Activated naive CD8-positive, alpha-beta T cell (primary cell): ENCODE data around the gene MALRD1.

Experiments
- H3K27ac Mint-ChIP-seq: one replicate; pipeline ENCODE4 v1.8.0; 2021; ENCODE audit warnings: mixed read lengths
- H3K27me3 Mint-ChIP-seq: one replicate; pipeline ENCODE4 v1.8.0; 2021; ENCODE audit warnings: mixed read lengths
- H3K36me3 Mint-ChIP-seq: one replicate; pipeline ENCODE4 v1.8.0; 2021; ENCODE audit warnings: mixed read lengths
- H3K4me1 Mint-ChIP-seq: one replicate; pipeline ENCODE4 v1.8.0; 2021; ENCODE audit warnings: low read depth, mixed read lengths
- H3K4me3 Mint-ChIP-seq: one replicate; pipeline ENCODE4 v1.8.0; 2021; ENCODE audit warnings: mild to moderate bottlenecking, mixed read lengths
- H3K9me3 Mint-ChIP-seq: one replicate; pipeline ENCODE4 v1.8.0; 2021; ENCODE audit warnings: low read depth, mixed read lengths

Gene MALRD1

DNA sequence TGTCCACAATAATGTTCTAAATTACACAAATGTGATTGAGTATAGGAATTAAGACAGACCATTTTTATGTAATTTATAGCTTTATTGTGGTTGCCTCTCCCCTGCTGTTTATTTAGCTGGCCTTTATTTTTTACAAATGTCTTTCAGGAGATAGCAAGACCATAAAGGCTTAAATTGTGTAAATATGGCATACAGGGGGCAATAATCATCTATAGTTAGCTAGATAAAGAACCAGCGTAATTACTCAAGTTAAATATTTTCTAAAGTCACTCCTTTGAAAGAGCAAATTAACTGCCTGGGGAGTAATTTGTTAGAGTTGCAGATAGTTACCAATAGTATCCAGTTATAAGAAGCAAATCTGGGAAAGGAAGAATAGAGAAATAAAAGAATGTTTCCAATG, at the start of gene MALRD1:
TSS of gene MALRD1 (plus strand) at position 313 of the 400 bp plus-strand sequence. CDS start 138 bp downstream, outside the sequence.
- H3K36me3 Mint-ChIP-seq: no peaks in the 10 kb centered on the region
- H3K4me3 Mint-ChIP-seq: no peak within 1 kb of the TSS
- H3K4me1 Mint-ChIP-seq: no peaks in the 10 kb centered on the region
- H3K27me3 Mint-ChIP-seq: no peaks in the 10 kb centered on the region
- peaks cover 3% of the 10 kb centered on the region for H3K9me3 Mint-ChIP-seq
- no peak within 1 kb of the TSS for H3K27ac Mint-ChIP-seq

DNA sequence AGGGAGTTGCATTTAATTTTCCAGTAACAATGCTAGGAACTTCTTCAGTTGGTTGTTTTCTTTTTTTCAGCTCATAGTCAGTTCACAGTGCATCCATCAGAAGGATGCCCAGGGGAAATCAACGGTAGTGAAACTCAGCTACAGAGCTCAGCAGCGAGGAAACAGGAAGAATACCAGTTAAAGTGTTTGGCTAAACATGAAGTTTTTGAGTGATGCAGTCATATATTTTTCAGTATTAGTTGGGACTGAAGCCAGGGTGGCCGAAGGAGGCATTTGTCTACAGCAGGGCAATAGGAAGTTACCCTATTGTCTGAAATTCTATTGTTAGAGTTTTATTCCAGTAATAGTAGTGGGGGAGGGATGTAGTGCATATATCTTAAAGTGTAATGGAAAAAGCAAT, 45.3 kb upstream of the MALRD1 start:
- no peaks in the 10 kb centered on the region for H3K4me1 Mint-ChIP-seq
- no peak overlapping the region for H3K4me3 Mint-ChIP-seq
- no peaks in the 10 kb centered on the region for H3K27me3 Mint-ChIP-seq
- no peak overlapping the region for H3K27ac Mint-ChIP-seq
- H3K9me3 Mint-ChIP-seq: peaks cover 21% of the 10 kb centered on the region
- H3K36me3 Mint-ChIP-seq: no peaks in the 10 kb centered on the region

DNA sequence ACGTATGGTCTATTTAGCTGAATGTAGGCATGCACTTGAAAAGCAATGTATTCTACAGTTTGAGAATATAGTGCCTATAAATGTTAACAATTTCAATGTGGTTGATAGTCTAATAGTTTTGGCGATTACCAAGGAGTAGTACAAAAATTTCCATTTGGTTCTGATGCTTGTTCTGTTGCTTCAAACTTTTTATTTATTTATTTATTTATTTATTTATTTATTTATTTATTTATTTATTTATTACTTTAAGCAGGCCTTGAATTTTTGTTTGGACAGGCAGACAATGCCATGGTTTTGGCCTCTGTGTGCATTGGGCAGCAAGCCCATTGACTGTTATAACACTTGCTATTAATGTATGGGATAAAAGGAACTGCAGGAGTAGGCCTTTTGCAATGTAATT, 36.5 kb upstream of the MALRD1 start:
- Mint-ChIP-seq H3K4me1 (no peaks in the 10 kb centered on the region), H3K27ac (no peak overlapping the region), H3K27me3 (no peaks in the 10 kb centered on the region), H3K9me3 (peaks cover 9% of the 10 kb centered on the region), H3K4me3 (no peak overlapping the region), H3K36me3 (no peaks in the 10 kb centered on the region)

DNA sequence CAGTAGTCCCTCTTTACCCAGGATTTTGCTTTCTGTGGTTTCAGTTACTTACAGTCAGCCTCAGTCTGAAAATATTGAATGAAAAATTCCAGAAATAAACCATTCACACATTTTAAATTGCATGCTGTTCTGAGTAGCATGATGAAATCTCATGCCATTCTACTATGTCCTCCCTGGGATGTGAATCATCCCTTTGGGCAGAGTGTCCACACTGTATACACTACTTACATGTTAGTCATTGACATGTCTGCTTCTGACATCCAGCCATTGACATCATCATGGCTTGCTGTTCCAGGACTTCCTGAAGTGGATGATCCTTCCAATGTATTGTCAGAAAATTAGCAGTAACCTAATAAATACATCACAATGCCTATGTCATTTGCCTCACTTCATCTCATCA, 34.6 kb upstream of the MALRD1 start:
- no peaks in the 10 kb centered on the region for H3K36me3 Mint-ChIP-seq
- peaks cover 9% of the 10 kb centered on the region for H3K9me3 Mint-ChIP-seq
- H3K4me1 Mint-ChIP-seq: no peaks in the 10 kb centered on the region
- no peak overlapping the region for H3K4me3 Mint-ChIP-seq
- H3K27ac Mint-ChIP-seq: no peak overlapping the region
- H3K27me3 Mint-ChIP-seq: no peaks in the 10 kb centered on the region

DNA sequence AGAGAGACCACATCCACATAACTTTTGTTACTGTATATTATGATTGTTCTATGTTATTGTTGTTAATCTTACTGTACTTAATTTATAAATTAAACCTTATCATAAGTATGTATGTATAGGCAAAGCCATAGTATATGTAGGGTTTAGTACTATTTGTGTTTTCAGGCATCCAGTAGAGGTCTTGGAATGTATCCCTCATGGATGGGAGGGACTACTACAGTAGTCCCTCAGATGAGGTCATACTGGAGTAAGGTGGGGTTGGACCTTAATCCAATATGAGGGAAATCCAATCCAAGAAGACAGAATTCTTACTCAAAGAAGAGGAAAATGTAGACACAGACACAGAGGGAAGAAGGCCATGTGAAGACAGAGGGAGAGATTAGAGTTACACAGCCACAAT, 34.1 kb upstream of the MALRD1 start:
- H3K4me3 Mint-ChIP-seq: no peak overlapping the region
- H3K9me3 Mint-ChIP-seq: peaks cover 9% of the 10 kb centered on the region
- no peaks in the 10 kb centered on the region for H3K4me1 Mint-ChIP-seq

DNA sequence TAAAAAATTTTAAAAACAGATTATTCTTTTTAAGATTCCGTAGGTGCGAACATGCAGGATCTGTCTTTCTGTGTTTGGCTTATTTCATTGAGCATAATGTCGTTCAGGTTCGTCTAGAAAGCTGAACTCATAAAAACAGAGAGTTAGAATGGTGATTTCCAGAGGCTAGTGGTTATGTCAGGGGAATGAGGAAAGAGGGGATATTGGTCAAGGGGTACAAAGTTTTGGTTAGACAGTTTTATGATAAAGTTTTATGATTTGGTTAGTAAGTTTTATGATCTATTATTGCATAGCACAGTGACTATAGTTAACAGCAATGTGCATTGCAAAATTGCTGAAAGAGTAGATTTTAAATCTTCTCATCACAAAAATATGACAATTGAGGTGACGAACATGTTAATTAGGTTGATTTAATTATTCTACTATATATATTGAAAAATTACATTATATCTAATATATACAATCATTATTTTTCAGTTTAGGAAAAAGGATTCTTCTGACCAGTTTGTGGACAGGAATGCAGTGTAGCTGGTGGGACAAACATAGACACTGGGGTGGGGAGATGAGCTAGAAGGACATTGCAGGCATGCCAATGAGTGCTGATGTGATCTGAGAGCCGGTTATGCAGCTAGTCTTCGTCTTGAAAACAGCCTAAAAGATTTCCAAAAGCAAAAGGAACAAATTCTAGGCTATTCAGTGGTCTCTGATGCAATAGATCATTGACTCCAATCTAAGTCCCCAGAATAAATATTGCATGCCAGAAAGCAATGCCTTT, 31.3 kb upstream of the MALRD1 start:
- no peaks in the 10 kb centered on the region for H3K27me3 Mint-ChIP-seq
- no peak overlapping the region for H3K27ac Mint-ChIP-seq
- H3K4me3 Mint-ChIP-seq: no peak overlapping the region
- no peaks in the 10 kb centered on the region for H3K4me1 Mint-ChIP-seq
- peaks cover 9% of the 10 kb centered on the region for H3K9me3 Mint-ChIP-seq
- no peaks in the 10 kb centered on the region for H3K36me3 Mint-ChIP-seq

More for the DNA sequence above, 34.1 kb upstream of the MALRD1 start:
- no peaks in the 10 kb centered on the region for H3K36me3 Mint-ChIP-seq
- H3K27ac Mint-ChIP-seq: no peak overlapping the region
- no peaks in the 10 kb centered on the region for H3K27me3 Mint-ChIP-seq

DNA sequence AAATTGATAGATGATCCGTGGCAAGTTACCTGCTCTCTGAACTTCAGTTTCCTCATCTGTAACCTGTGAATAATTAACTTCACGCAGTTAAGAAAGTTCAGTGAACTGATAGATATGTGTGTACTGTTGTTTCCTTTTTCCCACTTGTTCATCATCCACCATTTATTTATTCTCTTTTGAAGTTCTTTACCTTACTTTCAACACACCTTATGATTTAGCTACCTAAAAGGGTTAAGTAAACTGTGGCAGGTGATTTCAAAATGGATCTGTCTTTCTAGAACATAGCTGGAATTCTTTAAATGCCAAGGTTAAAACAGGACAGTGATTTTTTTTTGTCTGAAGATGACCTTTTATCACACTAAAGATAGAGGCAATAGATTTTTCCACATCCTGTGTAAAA, 27.4 kb upstream of the MALRD1 start:
- Mint-ChIP-seq H3K4me1 (no peaks in the 10 kb centered on the region), H3K9me3 (no peaks in the 10 kb centered on the region)

DNA sequence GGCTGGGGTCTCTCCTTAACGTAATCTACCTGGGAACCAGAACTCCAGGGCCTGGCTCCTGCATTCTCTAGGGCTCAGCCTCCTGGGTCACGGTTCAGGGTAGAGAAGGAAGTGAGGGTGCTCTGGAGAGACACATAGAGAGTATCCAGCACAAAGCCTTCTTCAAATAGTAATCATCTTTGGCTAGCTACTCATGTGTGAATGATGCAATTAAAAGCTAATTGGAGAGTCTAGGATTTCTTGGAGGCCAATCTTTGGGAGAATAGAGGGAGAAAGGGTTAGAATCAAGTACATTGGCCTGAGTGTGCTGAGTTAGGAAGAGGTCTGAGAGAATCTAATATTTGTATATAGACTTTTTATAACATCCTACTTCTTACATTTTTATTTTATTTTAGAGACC, 24.0 kb upstream of the MALRD1 start:
- no peaks in the 10 kb centered on the region for H3K27me3 Mint-ChIP-seq
- no peak overlapping the region for H3K27ac Mint-ChIP-seq
- no peak overlapping the region for H3K4me3 Mint-ChIP-seq
- H3K36me3 Mint-ChIP-seq: no peaks in the 10 kb centered on the region
- no peaks in the 10 kb centered on the region for H3K9me3 Mint-ChIP-seq
- H3K4me1 Mint-ChIP-seq: no peaks in the 10 kb centered on the region

More for the DNA sequence above, 27.4 kb upstream of the MALRD1 start:
- Mint-ChIP-seq H3K36me3 (no peaks in the 10 kb centered on the region), H3K27me3 (no peaks in the 10 kb centered on the region), H3K4me3 (no peak overlapping the region), H3K27ac (no peak overlapping the region)

DNA sequence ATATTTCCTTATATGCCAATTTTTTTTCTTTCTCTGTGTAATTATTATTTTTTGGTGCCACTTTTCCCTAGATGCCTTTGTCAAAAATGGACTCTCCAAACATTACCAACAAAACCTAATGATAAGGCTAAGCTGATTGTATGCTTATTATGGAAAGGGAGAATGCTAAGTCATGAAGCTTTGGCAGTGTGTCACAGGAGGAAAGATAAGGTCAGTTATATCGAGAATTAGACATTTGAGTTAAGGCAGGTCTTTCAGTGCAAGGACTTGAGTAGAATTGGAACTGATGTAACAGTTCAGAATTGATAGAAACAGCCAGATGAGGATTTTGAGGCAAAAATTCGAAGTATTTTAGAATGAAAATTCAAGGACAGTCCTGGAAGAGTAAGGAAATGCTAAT, 16.8 kb upstream of the MALRD1 start:
- Mint-ChIP-seq H3K4me1 (no peaks in the 10 kb centered on the region), H3K9me3 (peaks cover 6% of the 10 kb centered on the region), H3K4me3 (no peak overlapping the region), H3K27me3 (no peaks in the 10 kb centered on the region), H3K27ac (no peak overlapping the region), H3K36me3 (no peaks in the 10 kb centered on the region)

DNA sequence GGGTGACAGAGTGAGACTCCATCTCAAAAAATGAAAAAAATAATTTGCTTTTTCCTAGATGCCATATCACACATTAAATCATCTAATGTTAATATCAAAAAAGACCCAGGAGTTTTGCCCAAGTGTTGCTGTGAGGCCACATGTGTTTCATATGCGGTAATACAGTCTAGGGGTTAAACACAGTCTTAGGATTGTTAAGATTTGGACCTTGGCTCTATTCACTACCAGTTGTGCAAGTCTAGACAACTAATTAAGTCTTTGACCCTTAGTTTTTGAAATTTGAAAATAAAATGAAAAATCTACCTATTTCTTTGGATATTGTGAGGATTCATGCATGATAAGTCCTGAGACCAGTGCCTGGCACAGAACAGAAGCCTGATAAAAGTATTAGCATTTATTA, 14.9 kb upstream of the MALRD1 start:
- Mint-ChIP-seq H3K4me3 (no peak overlapping the region), H3K27me3 (no peaks in the 10 kb centered on the region), H3K4me1 (no peaks in the 10 kb centered on the region), H3K27ac (no peak overlapping the region), H3K9me3 (peaks cover 6% of the 10 kb centered on the region), H3K36me3 (no peaks in the 10 kb centered on the region)

DNA sequence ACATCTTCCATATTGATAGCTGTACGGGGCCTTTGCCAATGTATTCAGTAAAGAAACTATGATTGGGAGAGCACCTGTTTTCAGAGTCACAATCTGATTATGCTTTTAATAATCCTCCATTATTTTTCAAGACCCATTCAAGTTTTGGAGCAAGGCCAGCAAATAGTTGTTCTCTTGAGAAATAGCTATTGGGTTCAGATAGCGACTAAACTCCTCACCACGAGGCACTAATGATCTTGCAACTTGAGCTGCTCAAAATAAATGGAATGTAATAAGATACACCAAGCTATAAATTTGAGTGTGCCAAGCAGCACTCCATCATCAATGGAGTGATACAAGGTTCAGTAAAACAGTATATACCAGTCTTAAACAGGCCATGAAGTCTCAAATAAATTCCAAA, 7.4 kb upstream of the MALRD1 start:
- Mint-ChIP-seq H3K9me3 (no peaks in the 10 kb centered on the region), H3K36me3 (no peaks in the 10 kb centered on the region), H3K4me1 (no peaks in the 10 kb centered on the region), H3K27ac (no peak overlapping the region), H3K27me3 (no peaks in the 10 kb centered on the region), H3K4me3 (no peak overlapping the region)

DNA sequence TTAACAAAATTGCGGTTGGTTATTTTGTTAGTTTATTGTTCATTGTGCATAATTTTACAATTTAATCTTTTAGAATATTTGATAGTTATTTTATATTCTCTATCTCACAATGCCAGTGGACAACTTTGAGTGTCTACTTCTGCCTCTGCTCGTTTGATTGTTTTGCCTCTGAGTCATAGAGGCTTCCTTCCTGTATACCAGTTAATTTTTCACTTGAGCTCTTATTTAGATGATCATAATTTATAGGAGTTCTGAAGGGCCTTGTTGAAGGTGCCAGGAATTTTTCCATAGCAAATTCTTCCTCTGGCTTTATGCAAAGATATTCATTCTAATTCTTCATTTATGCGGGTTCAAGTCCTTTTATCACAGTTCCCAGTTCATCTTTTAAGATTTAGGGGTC, 5.2 kb upstream of the MALRD1 start:
- no peaks in the 10 kb centered on the region for H3K27me3 Mint-ChIP-seq
- no peaks in the 10 kb centered on the region for H3K9me3 Mint-ChIP-seq
- no peak overlapping the region for H3K4me3 Mint-ChIP-seq
- H3K36me3 Mint-ChIP-seq: no peaks in the 10 kb centered on the region
- no peak overlapping the region for H3K27ac Mint-ChIP-seq
- no peaks in the 10 kb centered on the region for H3K4me1 Mint-ChIP-seq

DNA sequence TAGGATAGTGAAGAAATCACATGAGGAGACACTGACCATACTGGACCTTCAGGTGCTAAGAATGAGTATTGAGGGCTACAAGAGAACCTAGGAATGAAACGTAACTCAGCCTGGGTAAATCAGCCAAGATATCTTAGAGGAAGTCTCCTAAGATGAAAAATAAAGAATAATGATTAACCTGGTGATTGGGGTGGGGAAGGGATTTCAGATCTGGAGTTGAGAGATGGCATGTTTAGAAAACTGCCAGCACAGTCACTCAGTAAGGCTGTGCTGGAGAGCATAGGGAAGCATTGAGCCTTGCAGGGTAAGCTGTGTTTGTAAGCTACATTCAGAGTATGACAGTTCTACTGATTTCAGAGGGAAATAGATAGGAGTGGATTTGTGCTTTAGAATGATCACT, 1.9 kb upstream of the MALRD1 start:
- H3K27me3 Mint-ChIP-seq: no peaks in the 10 kb centered on the region
- H3K9me3 Mint-ChIP-seq: no peaks in the 10 kb centered on the region
- no peaks in the 10 kb centered on the region for H3K36me3 Mint-ChIP-seq
- no peaks in the 10 kb centered on the region for H3K4me1 Mint-ChIP-seq
- no peak overlapping the region for H3K27ac Mint-ChIP-seq
- no peak overlapping the region for H3K4me3 Mint-ChIP-seq

DNA sequence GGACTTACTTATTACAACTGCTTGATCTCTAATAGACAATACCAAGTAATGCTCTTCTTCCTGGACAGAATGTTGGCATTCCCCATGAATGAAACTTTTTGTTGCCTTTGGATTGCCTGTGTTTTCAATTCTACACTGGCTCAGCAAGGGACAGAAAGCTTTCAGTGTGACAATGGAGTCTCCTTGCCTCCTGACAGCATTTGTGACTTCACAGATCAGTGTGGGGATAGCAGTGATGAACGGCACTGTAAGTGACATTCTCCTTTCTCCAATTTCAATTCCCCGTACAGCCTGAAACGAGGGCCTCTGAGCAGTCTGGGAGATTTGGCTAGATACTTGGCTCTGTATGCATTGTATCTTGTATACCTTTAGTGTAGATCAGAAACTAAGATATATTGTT, 290 bp downstream of the MALRD1 start:
- Mint-ChIP-seq H3K27me3 (no peaks in the 10 kb centered on the region), H3K36me3 (no peaks in the 10 kb centered on the region), H3K9me3 (peaks cover 3% of the 10 kb centered on the region), H3K4me1 (no peaks in the 10 kb centered on the region), H3K4me3 (no peak overlapping the region), H3K27ac (no peak overlapping the region)

DNA sequence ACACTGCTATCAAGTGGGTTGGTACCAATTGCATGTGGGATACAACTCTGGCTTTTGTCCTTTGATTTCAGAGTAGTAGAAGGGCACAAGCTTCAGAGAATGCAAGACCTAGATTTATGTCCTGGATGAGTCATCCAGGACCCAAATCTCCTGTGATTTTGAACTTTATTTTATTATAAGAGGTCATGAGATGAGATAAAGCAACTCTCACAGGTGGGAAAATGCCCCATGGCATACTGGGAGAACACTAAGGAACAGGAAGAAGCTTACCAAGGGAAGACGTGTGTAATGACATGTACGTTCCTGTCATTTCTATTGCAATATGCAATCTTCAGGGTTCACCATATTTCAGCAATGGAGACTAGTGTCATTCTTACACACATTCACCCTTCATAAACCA, 966 bp downstream of the MALRD1 start:
- H3K9me3 Mint-ChIP-seq: peaks cover 5% of the 10 kb centered on the region
- H3K4me1 Mint-ChIP-seq: no peaks in the 10 kb centered on the region
- H3K36me3 Mint-ChIP-seq: no peaks in the 10 kb centered on the region
- H3K4me3 Mint-ChIP-seq: no peak overlapping the region
- H3K27ac Mint-ChIP-seq: no peak overlapping the region
- H3K27me3 Mint-ChIP-seq: no peaks in the 10 kb centered on the region

DNA sequence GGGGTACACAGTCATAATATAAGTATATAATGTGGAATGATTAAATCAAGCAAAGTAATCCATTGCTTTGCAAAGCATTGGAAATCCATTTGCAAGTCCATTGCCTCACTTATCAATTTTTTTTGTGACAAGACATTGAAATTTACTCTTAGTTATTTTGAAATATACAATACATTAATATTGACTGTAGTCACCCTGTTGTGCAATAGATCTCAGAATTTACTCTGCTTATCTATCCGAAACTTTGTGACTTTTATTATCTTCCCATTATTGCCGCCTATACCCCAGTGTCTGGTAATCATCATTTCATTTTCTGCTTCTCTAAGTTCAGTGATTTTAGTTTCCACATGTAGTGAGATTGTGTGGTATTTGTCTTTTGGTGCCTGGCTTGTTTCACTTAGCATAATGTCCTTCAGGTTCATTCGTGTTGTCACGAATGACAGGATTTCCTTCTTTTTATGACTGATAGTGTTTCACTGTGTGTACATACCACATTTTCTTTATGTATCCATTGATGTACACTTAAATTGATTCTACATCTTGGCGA, 5.8 kb downstream of the MALRD1 start:
- peaks cover 7% of the 10 kb centered on the region for H3K9me3 Mint-ChIP-seq
- no peaks in the 10 kb centered on the region for H3K36me3 Mint-ChIP-seq
- H3K4me1 Mint-ChIP-seq: no peaks in the 10 kb centered on the region
- H3K4me3 Mint-ChIP-seq: no peak overlapping the region
- no peak overlapping the region for H3K27ac Mint-ChIP-seq
- no peaks in the 10 kb centered on the region for H3K27me3 Mint-ChIP-seq
